H1 (cell line): Measurements from ENCODE around the gene NLRC5. TPM values are rescaled to one million over a fixed set of nuclear protein-coding genes. Genes with fewer than 3 reads are reported as not detected.

ENCODE experiments used
- CTCF ChIA-PET: fragments of 300-600 bp; sonication (Branson Sonifier 250); formaldehyde crosslinking; loops from one replicate; lab custom pipeline; 2021; ENCODE audit not compliant: partially characterized antibody; lab: Charles Lee
- POLR2A ChIA-PET: fragments of 300-600 bp; sonication (Branson Sonifier 250); formaldehyde crosslinking; loops from one replicate; lab custom pipeline; 2021; ENCODE audit warnings: inconsistent platforms; ENCODE audit not compliant: partially characterized antibody; lab: Charles Lee
- DNase-seq, 2 experiments: peaks; one replicate each; pipeline versions ENCODE4 v3.0.0 to v3.0.0-alpha.2; 2010 to 2022; ENCODE audit warnings: low spot score in 2 of 2, low read depth in 1 of 2, mixed read lengths in 1 of 2
- FAIRE-seq: peaks from 2 replicates; lab custom pipeline; 2011; peaks lifted over from hg19 to GRCh38; lab: Jason Lieb, UNC
- H2AFZ ChIP-seq: 2 replicates; pipeline ENCODE4 v1.8.1; 2012; ENCODE audit warnings: low read length, inconsistent platforms
- H2AK5ac ChIP-seq: 2 replicates; pipeline ENCODE4 v1.6.1; 2013; ENCODE audit warnings: low read depth, low read length
- H2BK120ac ChIP-seq: replicated peaks from 2 replicates; pipeline ENCODE3; 2013; ENCODE audit warnings: low read depth, low read length, inconsistent platforms
- H2BK12ac ChIP-seq: 2 replicates; pipeline ENCODE4 v1.6.1; 2013; ENCODE audit warnings: low read depth, low read length
- H2BK15ac ChIP-seq: 2 replicates; pipeline ENCODE4 v1.6.1; 2013; ENCODE audit warnings: low read length
- H2BK20ac ChIP-seq: 2 replicates; pipeline ENCODE4 v1.6.1; 2013; ENCODE audit warnings: low read length
- H2BK5ac ChIP-seq: 2 replicates; pipeline ENCODE4 v1.6.1; 2013; ENCODE audit warnings: low read depth, low read length
- H3K14ac ChIP-seq: 2 replicates; pipeline ENCODE4 v1.6.1; 2013; ENCODE audit warnings: inconsistent platforms; ENCODE audit not compliant: insufficient read length
- H3K18ac ChIP-seq: 2 replicates; pipeline ENCODE4 v1.6.1; 2013; ENCODE audit warnings: low read length; ENCODE audit errors: extremely low read depth
- H3K23ac ChIP-seq: 2 replicates; pipeline ENCODE4 v1.6.1; 2013; ENCODE audit warnings: inconsistent platforms; ENCODE audit not compliant: insufficient read length
- H3K23me2 ChIP-seq: 2 replicates; pipeline ENCODE4 v1.6.1; 2013; ENCODE audit warnings: low read depth, low read length
- H3K27ac ChIP-seq: 2 replicates; pipeline ENCODE4 v1.6.1; 2011; ENCODE audit warnings: low read depth, low read length, inconsistent platforms
- H3K27me3 ChIP-seq, 4 experiments: replicated peaks in 1 of 4; 1 replicate in 1 of 4; 2 replicates in 3 of 4; pipeline versions ENCODE4 v1.6.1 to v1.8.1; 2011 to 2013; ENCODE audit warnings: low read length in 3 of 4, mild to moderate bottlenecking in 3 of 4, inconsistent platforms in 2 of 4, mixed read lengths in 2 of 4, moderate library complexity in 1 of 4; ENCODE audit not compliant: control insufficient read depth in 3 of 4, insufficient read depth in 3 of 4; ENCODE audit errors: extremely low read depth in 1 of 4
- H3K36me3 ChIP-seq, 4 experiments: 2 replicates each; pipeline versions ENCODE4 v1.6.1 to v1.8.1; 2011 to 2013; ENCODE audit warnings: mild to moderate bottlenecking in 4 of 4, low read length in 3 of 4, moderate library complexity in 2 of 4, control low read depth in 1 of 4, inconsistent platforms in 1 of 4; ENCODE audit not compliant: insufficient read depth in 4 of 4, control insufficient read depth in 2 of 4
- H3K4ac ChIP-seq: replicated peaks from 2 replicates; pipeline ENCODE3; 2013; ENCODE audit warnings: low read length, low read depth, mixed read lengths, inconsistent platforms; ENCODE audit not compliant: insufficient read length
- H3K4me1 ChIP-seq, 4 experiments: replicated peaks in 1 of 4; 1 replicate in 1 of 4; 2 replicates in 3 of 4; pipeline versions ENCODE4 v1.6.1 to v1.8.1; 2011 to 2013; ENCODE audit warnings: low read length in 3 of 4, inconsistent platforms in 2 of 4, mixed read lengths in 1 of 4; ENCODE audit not compliant: insufficient read depth in 4 of 4, control insufficient read depth in 3 of 4
- H3K4me2 ChIP-seq, 2 experiments: 2 replicates each; pipeline versions ENCODE4 v1.6.1 to v1.8.1; 2011 to 2013; ENCODE audit warnings: low read depth in 2 of 2, low read length in 2 of 2, control low read depth in 1 of 2, inconsistent platforms in 1 of 2, mild to moderate bottlenecking in 1 of 2; ENCODE audit not compliant: insufficient read depth in 1 of 2
- H3K4me3 ChIP-seq, 4 experiments: fragments of 200-600, 300-600 bp in 1 of 4; sonication (generic), shearing (Covaris generic), sonication (Bioruptor Twin) in 1 of 4; 2 replicates each; pipeline versions ENCODE4 v1.5.1 to v1.8.1; 2011 to 2016; ENCODE audit warnings: low read length in 4 of 4, low read depth in 3 of 4, control low read depth in 2 of 4, inconsistent platforms in 2 of 4, mild to moderate bottlenecking in 2 of 4, mixed read lengths in 1 of 4, moderate library complexity in 1 of 4; ENCODE audit not compliant: insufficient read depth in 2 of 4; ENCODE audit errors: extremely low read depth in 1 of 4
- H3K56ac ChIP-seq: replicated peaks from 2 replicates; pipeline ENCODE3; 2013; ENCODE audit warnings: low read depth, mild to moderate bottlenecking, mixed read lengths, low read length, inconsistent platforms; ENCODE audit not compliant: insufficient read length
- H3K79me1 ChIP-seq: 2 replicates; pipeline ENCODE4 v1.6.1; 2013; ENCODE audit warnings: low read depth, low read length, control low read depth
- H3K79me2 ChIP-seq, 2 experiments: 2 replicates each; pipeline versions ENCODE4 v1.6.1 to v1.8.1; 2012 to 2013; ENCODE audit warnings: low read length in 2 of 2, mild to moderate bottlenecking in 2 of 2, inconsistent platforms in 1 of 2; ENCODE audit not compliant: insufficient read depth in 2 of 2, control insufficient read depth in 1 of 2
- H3K9ac ChIP-seq, 4 experiments: replicated peaks in 1 of 4; 1 replicate in 1 of 4; 2 replicates in 3 of 4; pipeline versions ENCODE4 v1.6.1 to v1.8.1; 2011 to 2013; ENCODE audit warnings: low read depth in 3 of 4, low read length in 3 of 4, control low read depth in 2 of 4, mild to moderate bottlenecking in 2 of 4, moderate library complexity in 2 of 4, inconsistent platforms in 1 of 4; ENCODE audit errors: extremely low read depth in 1 of 4
- H3K9me3 ChIP-seq, 2 experiments: 2 replicates each; pipeline versions ENCODE4 v1.6.1 to v1.8.1; 2012 to 2013; ENCODE audit warnings: mild to moderate bottlenecking in 2 of 2, moderate library complexity in 2 of 2, control low read depth in 1 of 2, inconsistent platforms in 1 of 2, low read depth in 1 of 2, low read length in 1 of 2, mixed read lengths in 1 of 2; ENCODE audit not compliant: insufficient read depth in 2 of 2
- H4K20me1 ChIP-seq, 2 experiments: replicated peaks in 1 of 2; 2 replicates each; pipeline versions ENCODE3 to v1.8.1; 2011 to 2013; ENCODE audit warnings: inconsistent platforms in 2 of 2, low read length in 2 of 2, mild to moderate bottlenecking in 1 of 2; ENCODE audit not compliant: insufficient read depth in 2 of 2, control insufficient read depth in 1 of 2
- H4K5ac ChIP-seq: 2 replicates; pipeline ENCODE4 v1.6.1; 2013; ENCODE audit warnings: low read length, low read depth, mixed read lengths, inconsistent platforms; ENCODE audit not compliant: insufficient read length
- H4K8ac ChIP-seq: 2 replicates; pipeline ENCODE4 v1.8.0; 2013; ENCODE audit warnings: mild to moderate bottlenecking, moderate library complexity, low read length, inconsistent platforms; ENCODE audit not compliant: insufficient read depth; ENCODE audit errors: extremely low read depth
- H4K91ac ChIP-seq: replicated peaks from 2 replicates; pipeline ENCODE3; 2013; ENCODE audit warnings: low read length, mixed read lengths, inconsistent platforms; ENCODE audit not compliant: insufficient read length
- ASH2L ChIP-seq: fragments of 200-600, 300-600 bp; sonication (generic); IDR thresholded peaks from one replicate; pipeline ENCODE4 v1.7.1; 2017; ENCODE audit warnings: low read length
- CHD1 ChIP-seq: IDR thresholded peaks from 2 replicates; pipeline ENCODE4 v1.6.1; 2012; ENCODE audit warnings: low read depth, low read length, improper control_type of control experiment
- HDAC2 ChIP-seq, 2 experiments: fragments of 300-600 bp in 1 of 2; sonication (generic) in 1 of 2; IDR thresholded peaks; 2 replicates each; pipeline ENCODE4 v1.6.1; 2011 to 2012; ENCODE audit warnings: low read depth in 2 of 2, low read length in 2 of 2, mild to moderate bottlenecking in 2 of 2, moderate library complexity in 2 of 2, borderline replicate concordance in 1 of 2, inconsistent platforms in 1 of 2
- KDM1A ChIP-seq: fragments of 200-600, 300-600 bp; sonication (generic); IDR thresholded peaks from 2 replicates; pipeline ENCODE4 v1.7.1; 2016; ENCODE audit warnings: mild to moderate bottlenecking, low read length, borderline replicate concordance
- PHF8 ChIP-seq: fragments of 200-600 bp; sonication (generic); conservative IDR thresholded peaks from 2 replicates; pipeline ENCODE4 v1.7.1; 2012; ENCODE audit warnings: low read depth, mild to moderate bottlenecking, inconsistent platforms, low read length, moderate library complexity
- SP2 ChIP-seq: IDR thresholded peaks from 2 replicates; pipeline ENCODE4 v1.6.1; 2012; ENCODE audit warnings: mild to moderate bottlenecking, low read length, inconsistent platforms
- TCF12 ChIP-seq: IDR thresholded peaks from 2 replicates; pipeline ENCODE4 v1.6.1; 2011; ENCODE audit warnings: low read depth, mild to moderate bottlenecking, low read length
- ZNF274 ChIP-seq: IDR thresholded peaks from 2 replicates; pipeline ENCODE4 v1.7.0; 2012; ENCODE audit warnings: low read length, borderline replicate concordance; ENCODE audit errors: extremely low read depth
- WGBS, 2 experiments: shearing (Covaris generic) in 1 of 2; methylation state at CpG; one replicate each; pipeline versions ENCODE4 v1.1.6 to v1.1.7; 2013 to 2015; ENCODE audit warnings: low lambda C conversion rate in 2 of 2, mixed read lengths in 2 of 2, inconsistent platforms in 1 of 2, low coverage in 1 of 2, missing lambda C conversion rate in 1 of 2; ENCODE audit not compliant: insufficient replicate concordance in 2 of 2, insufficient coverage in 1 of 2, insufficient read length in 1 of 2; ENCODE audit errors: extremely low coverage in 1 of 2, missing lambda C conversion rate in 1 of 2; 5-methylcytosine and 5-hydroxymethylcytosine counted together
- polyA plus RNA-seq, 7 experiments: library from polyadenylated mRNA; depleted of rRNA in 3 of 7; stranded (reverse) in 5 of 7; unstranded in 2 of 7; fragments of >200 nt in 5 of 7; fragments of 200-250 nt in 2 of 7; gene quantifications; 1 replicate in 5 of 7; 2 replicates in 1 of 7; 4 replicates in 1 of 7; pipeline versions ENCODE4 v1.2.1 to v1.2.3, GENCODE V29; 2011 to 2013; ENCODE audit warnings: missing spikeins in 2 of 7, mixed read lengths in 2 of 7
- total RNA-seq: library from RNA; stranded (reverse); fragmentation: NEBNext Ultra II Directional; extraction: Animal tissue kit (Norgen Biotek cat#: 25700); gene quantifications from 2 replicates; pipeline ENCODE4 v1.2.1, GENCODE V29; 2021

Gene NLRC5
- total and polyA plus RNA-seq, 2 of the 8 experiments (the other 6 are each of a cell fraction or from before 2014, with no cell fraction given): 2.2 to 3.2 TPM

DNA sequence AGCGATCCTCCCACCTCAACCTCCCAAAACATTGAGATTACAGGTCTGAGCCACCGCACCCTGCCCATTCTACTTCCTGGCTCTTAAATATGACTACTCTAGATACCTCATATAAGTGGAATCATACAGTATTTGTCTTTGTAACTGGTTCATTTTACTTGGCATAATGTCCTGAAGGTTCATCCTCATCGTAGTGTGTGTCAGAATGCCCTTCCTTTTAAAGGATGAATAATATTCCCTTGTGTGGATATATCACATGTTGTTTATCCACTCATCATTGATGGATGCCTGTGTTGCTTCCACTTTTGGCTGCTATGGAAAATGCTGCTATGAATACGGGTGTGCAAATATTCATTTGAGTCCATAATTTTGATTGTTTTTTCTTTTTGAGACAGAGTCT lies 33.3 kb upstream of the NLRC5 start:
- CTCF ChIA-PET: interaction anchor here (0.7 to 1.6 kb wide), 4 partner anchors 12 to 90 kb away, joined by 3 to 5 read pairs (median 4); no protein-coding TSS in a partner anchor

More for the DNA sequence above, 33.3 kb upstream of the NLRC5 start:
- 82% methylated on average over 4 of the region's 4 CpGs; no CpG with 5 or more reads in 1 of the 2 experiments for WGBS, 2 experiments
- Histone ChIP-seq H3K18ac (no peak overlapping the region), H4K8ac (no peak overlapping the region), H3K4me3 (no peak overlapping the region), H4K20me1 (no peaks in the 10 kb centered on the region), H3K4ac (no peak overlapping the region), H3K23ac (no peak overlapping the region), H3K23me2 (no peaks in the 10 kb centered on the region), H3K36me3 (no peaks in the 10 kb centered on the region), H3K9ac (no peak overlapping the region), H4K5ac (no peak overlapping the region), H3K14ac (no peak overlapping the region), H3K9me3 (no peaks in the 10 kb centered on the region; a peak in 1 of 4 replicates), H3K79me2 (no peaks in the 10 kb centered on the region), H2BK5ac (no peak overlapping the region), H3K56ac (no peak overlapping the region), H2AFZ (no peak overlapping the region), H2BK20ac (no peak overlapping the region), H3K4me1 (no peaks in the 10 kb centered on the region), H3K79me1 (no peaks in the 10 kb centered on the region), H2BK120ac (no peak overlapping the region), H3K27ac (no peak overlapping the region), H3K27me3 (no peaks in the 10 kb centered on the region), H2BK15ac (no peak overlapping the region), H2AK5ac (no peak overlapping the region), H2BK12ac (no peak overlapping the region), H4K91ac (no peak overlapping the region), H3K4me2 (no peak overlapping the region)
- no peak for FAIRE-seq
- TF ChIP-seq HDAC2 (IDR thresholded peaks at IDR 0.05; ENCODE audit: borderline replicate concordance in 1 of 2, low read depth in 2 of 2, low read length in 2 of 2) (no peak), PHF8 (no peak), CHD1 (no peak), TCF12 (no peak), KDM1A (no peak), SP2 (no peak), ZNF274 (no peak), ASH2L (no peak)
- no peak for DNase-seq
- POLR2A ChIA-PET: interaction anchor here (1.0 kb wide), 1 partner anchor 18 kb away, joined by 4 read pairs; no protein-coding TSS in a partner anchor
